ENCODE measurements around the gene C9orf153. TPM values are rescaled to one million over a fixed set of nuclear protein-coding genes. Genes with fewer than 3 reads are reported as not detected.
"Not testable (repeated sequence)": the region's sequence is repeated elsewhere in the genome, so short reads cannot be mapped to it uniquely, and the experiment has no call there.

Gene C9orf153
- total RNA-seq, 1 donor from 2014 or later: 0.38 TPM

- no peak for TF ChIP-seq CTCF (IDR thresholded peaks at IDR 0.05; ENCODE audit: borderline replicate concordance)
- Histone ChIP-seq H3K36me3 (peaks cover 91% of the 10 kb centered on the region), H3K9me3 (replicated peaks) (no peaks in the 10 kb centered on the region), H3K4me1 (no peaks in the 10 kb centered on the region), H3K27ac (replicated peaks) (no peak overlapping the region), H3K4me3 (no peak overlapping the region), H3K27me3 (ENCODE audit: low read depth) (no peaks in the 10 kb centered on the region)
- intact Hi-C loops (cut with micrococcal nuclease): no loop called here
- DNase-seq: no peak
Measured at GRCh38 chr9:86300701-86301100, 41.2 kb upstream of the C9orf153 start.

- H3K36me3 ChIP-seq: peaks cover 76% of the 10 kb centered on the region
Measured at GRCh38 chr9:86298873-86299272, 39.4 kb upstream of the C9orf153 start.

GRCh38 chr9:86290341-86290740 is 30.9 kb upstream of the C9orf153 start:
- H3K27ac ChIP-seq (replicated peaks); intact Hi-C loops (cut with micrococcal nuclease); H3K27me3 ChIP-seq (ENCODE audit: low read depth); H3K4me1 ChIP-seq; DNase-seq; H3K4me3 ChIP-seq; H3K9me3 ChIP-seq (replicated peaks): not testable (repeated sequence)
- peaks cover 17% of the 10 kb centered on the region for H3K36me3 ChIP-seq

More at GRCh38 chr9:86298873-86299272, 39.4 kb upstream of the C9orf153 start:
- no peak overlapping the region for H3K4me3 ChIP-seq
- H3K9me3 ChIP-seq (replicated peaks): no peaks in the 10 kb centered on the region
- no peak for TF ChIP-seq CTCF (IDR thresholded peaks at IDR 0.05; ENCODE audit: borderline replicate concordance)
- no peak overlapping the region for H3K27ac ChIP-seq (replicated peaks)
- DNase-seq: no peak
- no peaks in the 10 kb centered on the region for H3K27me3 ChIP-seq (ENCODE audit: low read depth)
- intact Hi-C loops (cut with micrococcal nuclease): no loop called here
- no peaks in the 10 kb centered on the region for H3K4me1 ChIP-seq

- TF ChIP-seq CTCF (IDR thresholded peaks at IDR 0.05; ENCODE audit: borderline replicate concordance): no peak
- Histone ChIP-seq H3K9me3 (replicated peaks) (no peaks in the 10 kb centered on the region), H3K4me3 (no peak overlapping the region), H3K36me3 (peaks cover 11% of the 10 kb centered on the region), H3K4me1 (no peaks in the 10 kb centered on the region), H3K27me3 (ENCODE audit: low read depth) (no peaks in the 10 kb centered on the region), H3K27ac (replicated peaks) (no peak overlapping the region)
- intact Hi-C loops (cut with micrococcal nuclease): no loop called here
- no peak for DNase-seq
Measured at GRCh38 chr9:86288499-86289198, 29.2 kb upstream of the C9orf153 start.

GRCh38 chr9:86287013-86287412 is 27.6 kb upstream of the C9orf153 start:
- no peak overlapping the region for H3K27ac ChIP-seq (replicated peaks)
- H3K4me3 ChIP-seq: no peak overlapping the region
- no peak for DNase-seq
- no peaks in the 10 kb centered on the region for H3K27me3 ChIP-seq (ENCODE audit: low read depth)
- peaks cover 3% of the 10 kb centered on the region for H3K36me3 ChIP-seq
- intact Hi-C loops (cut with micrococcal nuclease): no loop called here
- TF ChIP-seq CTCF (IDR thresholded peaks at IDR 0.05; ENCODE audit: borderline replicate concordance): peak; percentile 16
- no peaks in the 10 kb centered on the region for H3K9me3 ChIP-seq (replicated peaks)
- H3K4me1 ChIP-seq: peaks cover 14% of the 10 kb centered on the region

- no peak for TF ChIP-seq CTCF (IDR thresholded peaks at IDR 0.05; ENCODE audit: borderline replicate concordance)
- H3K27me3 ChIP-seq (ENCODE audit: low read depth): no peaks in the 10 kb centered on the region
- no peaks in the 10 kb centered on the region for H3K36me3 ChIP-seq
- peaks cover 21% of the 10 kb centered on the region for H3K4me1 ChIP-seq
- H3K9me3 ChIP-seq (replicated peaks): no peaks in the 10 kb centered on the region
- intact Hi-C loops (cut with micrococcal nuclease): no loop called here
- H3K4me3 ChIP-seq: no peak overlapping the region
- DNase-seq: no peak
- H3K27ac ChIP-seq (replicated peaks): no peak overlapping the region
Measured at GRCh38 chr9:86286278-86286677, 26.8 kb upstream of the C9orf153 start.
